HG03103 (cell line): ENCODE measurements around the gene AKR7A2.

ENCODE experiments used
- ATAC-seq: cut with Tn5 transposase; IDR thresholded peaks from one replicate; pipeline ENCODE4 v1.9.1; 2021; ENCODE audit warnings: low read depth; ENCODE audit not compliant: unreplicated experiment

AKR7A2 gene

GRCh38 chr1:19343617-19344350, 31.8 kb upstream of the AKR7A2 start:
- ATAC-seq, result no peak

DNA sequence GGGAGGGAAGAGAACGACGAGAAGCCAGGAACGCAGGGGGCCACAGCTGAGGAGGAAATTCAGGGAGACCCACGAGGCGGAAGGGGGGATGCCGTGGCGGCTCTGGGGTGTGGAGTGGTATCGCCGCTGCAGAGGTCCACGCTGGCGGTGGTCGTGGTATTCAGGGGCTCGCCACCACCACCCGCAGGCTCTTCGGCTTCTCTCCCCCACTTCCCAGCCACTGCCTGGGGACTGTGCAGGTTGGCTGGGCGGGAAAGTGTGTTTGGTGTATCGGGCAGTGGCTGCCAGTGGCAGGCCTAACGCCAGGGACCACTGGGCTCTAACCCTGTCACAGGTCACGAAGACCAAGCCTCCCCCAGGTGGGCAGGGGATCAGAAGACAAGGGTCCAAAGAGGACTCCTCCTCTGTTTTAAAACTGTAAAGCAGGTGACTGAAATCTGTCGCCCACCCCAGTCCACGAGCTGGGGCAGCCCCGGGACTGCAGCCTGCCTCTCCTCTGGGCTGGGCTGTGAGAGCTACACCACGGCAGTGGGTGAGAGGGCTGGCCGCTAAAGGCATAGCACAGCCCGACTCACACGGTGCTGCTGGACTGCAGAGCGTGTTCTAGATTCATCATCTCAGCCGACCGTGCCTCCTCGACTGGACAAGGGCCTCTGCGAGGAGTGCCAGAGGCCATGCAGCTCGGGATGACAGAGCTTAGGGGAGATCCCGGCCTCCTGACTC, 31.1 kb upstream of the AKR7A2 start:
- no peak for ATAC-seq

GRCh38 chr1:19342062-19342750, 30.3 kb upstream of the AKR7A2 start:
- no peak for ATAC-seq

DNA sequence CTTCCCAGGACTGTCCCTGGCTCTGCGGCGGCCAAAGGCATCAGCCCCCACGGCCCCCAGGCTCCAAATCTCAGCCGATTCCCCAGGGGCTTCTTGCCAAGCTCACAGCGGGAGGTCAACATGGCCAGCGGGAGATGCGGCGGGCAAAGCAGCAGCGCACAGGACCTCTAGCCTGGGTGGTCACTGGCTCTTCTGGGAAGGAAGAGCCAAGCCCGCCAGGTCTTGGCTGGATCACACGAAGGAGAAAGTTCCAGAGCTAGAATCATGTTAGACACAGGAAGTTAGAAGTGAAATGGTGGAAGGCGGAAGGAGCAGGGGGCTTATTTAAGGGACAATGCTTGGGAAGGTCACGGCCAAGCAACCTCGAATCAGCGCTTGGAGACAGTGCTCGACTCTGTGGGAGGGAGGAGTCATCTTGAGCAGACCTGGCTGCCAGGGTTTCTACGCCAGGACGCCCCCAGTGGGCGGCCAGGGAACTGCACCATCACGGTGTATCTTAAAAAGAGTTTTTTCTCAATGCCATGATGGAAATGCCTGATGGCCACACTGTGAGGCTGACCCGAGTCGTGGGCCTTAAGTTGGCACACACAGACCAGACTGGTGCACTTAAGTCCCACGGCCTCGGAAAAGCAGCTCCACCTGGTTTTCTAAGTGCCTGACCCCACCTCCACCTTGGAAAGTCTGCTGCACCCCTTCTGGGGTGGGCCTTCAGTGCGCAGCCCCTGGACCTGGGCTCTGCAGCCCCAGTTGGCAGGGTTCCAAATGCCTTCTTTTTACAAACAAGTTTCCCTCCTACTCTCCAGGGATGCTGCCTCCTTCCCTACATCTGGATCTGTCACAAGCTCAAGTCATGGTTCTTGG, 29.5 kb upstream of the AKR7A2 start:
- no peak for ATAC-seq

GRCh38 chr1:19340387-19340937, 28.5 kb upstream of the AKR7A2 start:
- no peak for ATAC-seq

- no peak for ATAC-seq
Measured at GRCh38 chr1:19339214-19339861, 27.4 kb upstream of the AKR7A2 start.

DNA sequence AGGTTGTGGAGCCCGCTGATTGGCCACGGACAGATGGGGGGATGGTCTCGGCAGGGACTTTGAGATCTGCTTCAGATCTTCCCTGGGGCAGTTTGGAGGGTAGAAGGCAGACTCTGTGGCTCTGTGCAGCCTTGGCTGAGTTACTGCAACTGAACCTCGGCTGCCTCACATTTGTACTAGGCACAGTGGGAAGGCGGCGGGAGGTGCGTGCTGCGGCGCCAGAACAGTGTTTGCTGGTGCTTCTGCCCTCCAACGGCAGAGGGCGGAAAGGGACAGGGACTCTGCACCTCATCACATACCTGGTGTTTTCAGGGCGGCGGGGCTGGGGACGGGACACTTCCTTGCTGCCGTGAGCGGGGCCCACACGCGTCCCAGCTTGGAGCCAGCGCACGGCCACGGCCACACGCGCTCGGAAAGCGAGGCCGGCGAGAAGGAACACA, 26.4 kb upstream of the AKR7A2 start:
- no peak for ATAC-seq

- ATAC-seq, result no peak
Measured at GRCh38 chr1:19337289-19337688, 25.3 kb upstream of the AKR7A2 start.

GRCh38 chr1:19336543-19336942, 24.6 kb upstream of the AKR7A2 start:
- ATAC-seq, result no peak

- ATAC-seq, result no peak
Measured at GRCh38 chr1:19333587-19334354, 21.8 kb upstream of the AKR7A2 start.

DNA sequence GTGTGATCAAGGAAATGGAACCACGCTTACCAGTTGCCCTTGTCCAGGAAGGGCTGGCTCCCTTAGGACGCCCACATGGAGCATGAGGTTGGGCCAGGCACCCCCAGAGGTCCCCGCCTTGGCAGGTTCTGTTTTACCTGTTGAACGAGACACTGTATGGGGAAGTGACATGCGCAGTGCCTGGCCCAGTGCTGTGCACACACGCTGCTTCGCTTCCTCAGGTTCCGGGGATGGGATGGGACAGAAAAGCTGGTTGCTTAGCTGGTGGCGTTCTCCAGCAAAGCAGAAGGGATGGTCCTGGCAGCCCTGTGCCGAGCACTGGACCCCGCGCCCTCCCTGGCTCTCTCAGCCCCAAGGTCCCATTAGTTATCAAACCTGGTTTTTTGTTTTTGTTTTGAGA, 20.9 kb upstream of the AKR7A2 start:
- no peak for ATAC-seq

- no peak for ATAC-seq
Measured at GRCh38 chr1:19331262-19331878, 19.4 kb upstream of the AKR7A2 start.

- no peak for ATAC-seq
Measured at GRCh38 chr1:19330449-19331135, 18.6 kb upstream of the AKR7A2 start.

DNA sequence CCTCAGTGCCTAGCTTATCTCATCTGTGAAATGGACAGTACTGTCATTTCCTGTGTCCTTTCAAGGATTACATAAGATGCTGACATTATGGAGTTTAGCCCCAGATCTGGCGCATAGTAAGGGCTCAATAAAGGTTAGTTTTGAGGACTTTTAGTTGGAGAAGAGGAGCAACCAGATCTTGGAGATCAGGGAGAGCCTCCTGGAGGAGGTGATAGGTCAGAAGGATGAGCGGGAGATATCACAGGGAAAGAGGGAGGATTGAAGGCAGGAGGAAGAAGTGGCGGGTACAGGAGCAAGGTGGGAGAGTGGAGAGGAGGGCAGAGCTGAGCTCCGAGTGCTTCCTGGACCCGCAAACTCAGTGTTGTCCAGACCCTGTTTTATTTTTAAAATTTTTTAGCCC, 17.7 kb upstream of the AKR7A2 start:
- no peak for ATAC-seq

GRCh38 chr1:19329188-19329587, 17.2 kb upstream of the AKR7A2 start:
- no peak for ATAC-seq

DNA sequence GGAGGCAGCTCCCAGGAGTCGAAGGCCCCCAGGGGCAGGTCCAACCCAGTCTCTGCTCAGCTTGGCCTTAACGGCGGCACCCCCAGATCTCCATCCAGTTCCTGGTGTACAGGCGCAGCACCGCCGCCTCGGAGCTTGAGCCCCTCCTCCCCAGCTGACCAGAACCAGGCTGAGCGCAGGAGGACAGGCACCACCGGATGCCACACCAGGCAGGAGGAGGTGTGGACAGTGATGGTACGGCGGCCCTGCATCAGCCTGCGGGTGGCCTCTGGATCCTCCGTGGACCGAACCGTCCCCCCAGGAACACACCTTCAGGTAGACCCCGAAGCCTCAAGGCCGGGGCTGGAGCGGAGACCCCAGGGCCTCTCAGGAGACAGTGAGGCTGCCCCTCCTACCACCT, 16.5 kb upstream of the AKR7A2 start:
- ATAC-seq, result no peak

DNA sequence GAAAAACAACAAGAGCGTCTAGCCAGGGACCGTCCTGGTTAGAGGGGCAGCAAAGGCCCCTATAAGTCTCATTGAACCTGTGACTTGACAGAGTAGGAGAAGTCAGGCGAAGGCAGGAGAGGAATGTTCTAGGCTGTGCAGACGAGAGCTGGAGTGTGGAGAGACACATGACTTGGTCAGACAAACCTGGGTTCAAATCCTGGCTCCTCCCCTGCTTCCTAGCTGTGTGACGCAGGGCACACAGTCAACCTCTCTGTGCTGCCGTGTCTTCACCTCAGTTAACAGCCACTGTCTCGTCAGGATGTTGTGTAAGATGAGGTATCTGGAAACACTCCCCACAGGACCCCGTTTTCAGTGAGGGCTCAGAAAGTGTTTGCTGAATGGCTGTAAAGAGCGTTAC, 15.8 kb upstream of the AKR7A2 start:
- no peak for ATAC-seq

GRCh38 chr1:19327301-19327700, 15.4 kb upstream of the AKR7A2 start:
- ATAC-seq, result no peak
